NCI-H1417 (cell line): ENCODE data around the gene CGB8.
"Not testable (repeated sequence)": the region's sequence is repeated elsewhere in the genome, so short reads cannot be mapped to it uniquely, and the experiment has no call there.

ENCODE experiments used
- DNase-seq, 3 experiments: peaks; one replicate each; lab custom pipeline; 2025; lab: John Stamatoyannopoulos, UW

The CGB8 gene

DNA sequence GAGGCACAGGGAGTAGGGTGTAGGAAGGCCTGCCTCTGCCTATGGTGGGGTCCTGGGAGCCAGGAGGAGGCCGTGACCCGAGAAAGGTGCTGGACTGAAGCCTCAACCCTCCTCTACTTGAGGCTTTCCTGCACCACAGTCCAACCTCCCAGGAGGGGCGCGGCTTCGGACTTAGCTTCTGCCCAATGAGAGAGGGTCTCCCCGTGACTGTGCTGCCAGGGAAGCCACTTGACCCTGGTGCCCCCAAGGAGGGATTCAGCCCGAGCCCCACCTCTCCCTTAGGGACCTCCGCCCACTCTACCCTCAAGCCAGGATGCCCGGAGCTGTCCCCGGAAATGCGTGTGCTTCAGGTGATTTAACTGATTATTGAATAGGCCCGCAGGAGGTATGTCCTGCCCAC, at the start of gene CGB8:
Gene CGB8, minus strand, starts transcription at position 101 of the 400 bp plus-strand sequence. CDS start 372 bp downstream, outside the sequence.
- not testable (repeated sequence) for DNase-seq

DNA sequence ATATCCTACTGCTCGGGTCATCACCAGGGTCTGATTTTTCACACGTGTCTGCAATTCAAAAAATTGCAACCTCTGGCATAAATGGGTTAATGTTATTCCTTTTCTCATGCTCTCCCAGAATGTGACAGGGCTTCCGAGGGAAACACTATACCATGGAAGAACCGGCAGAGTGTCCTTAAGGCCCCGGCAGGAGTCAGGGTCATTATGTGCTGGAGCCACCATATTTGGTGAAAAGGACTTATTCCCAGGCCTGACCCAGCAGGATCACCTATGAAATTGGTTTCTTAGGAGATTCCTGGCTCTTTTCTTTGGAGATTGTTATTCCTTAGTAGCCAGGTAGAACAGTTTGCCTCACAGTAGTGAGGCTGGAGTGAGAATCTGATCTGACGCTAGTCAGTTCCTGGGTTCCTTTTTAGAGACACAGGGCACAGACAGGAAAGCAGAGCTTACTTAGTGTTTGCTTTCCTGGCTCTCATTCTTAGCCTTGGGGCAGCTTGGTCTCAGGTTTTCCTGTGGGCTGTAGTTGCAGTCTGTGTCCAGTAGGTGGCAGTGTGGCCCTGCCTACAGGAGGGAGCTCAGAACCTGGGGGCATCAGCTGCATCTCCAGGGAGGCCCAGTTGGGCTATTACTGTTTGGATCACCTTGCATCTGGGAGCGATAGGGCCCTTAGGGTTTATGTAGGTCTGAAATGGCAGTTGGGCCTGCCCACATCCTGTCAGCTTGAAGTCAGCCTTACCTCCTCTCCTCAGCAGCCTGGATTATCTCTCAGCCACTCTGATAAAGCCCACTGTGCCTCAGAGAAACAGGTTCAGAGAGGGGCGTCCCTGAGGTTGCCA, 48.8 kb upstream of the CGB8 start:
- DNase-seq = peak; percentile 57 to 80 (median 75)

DNA sequence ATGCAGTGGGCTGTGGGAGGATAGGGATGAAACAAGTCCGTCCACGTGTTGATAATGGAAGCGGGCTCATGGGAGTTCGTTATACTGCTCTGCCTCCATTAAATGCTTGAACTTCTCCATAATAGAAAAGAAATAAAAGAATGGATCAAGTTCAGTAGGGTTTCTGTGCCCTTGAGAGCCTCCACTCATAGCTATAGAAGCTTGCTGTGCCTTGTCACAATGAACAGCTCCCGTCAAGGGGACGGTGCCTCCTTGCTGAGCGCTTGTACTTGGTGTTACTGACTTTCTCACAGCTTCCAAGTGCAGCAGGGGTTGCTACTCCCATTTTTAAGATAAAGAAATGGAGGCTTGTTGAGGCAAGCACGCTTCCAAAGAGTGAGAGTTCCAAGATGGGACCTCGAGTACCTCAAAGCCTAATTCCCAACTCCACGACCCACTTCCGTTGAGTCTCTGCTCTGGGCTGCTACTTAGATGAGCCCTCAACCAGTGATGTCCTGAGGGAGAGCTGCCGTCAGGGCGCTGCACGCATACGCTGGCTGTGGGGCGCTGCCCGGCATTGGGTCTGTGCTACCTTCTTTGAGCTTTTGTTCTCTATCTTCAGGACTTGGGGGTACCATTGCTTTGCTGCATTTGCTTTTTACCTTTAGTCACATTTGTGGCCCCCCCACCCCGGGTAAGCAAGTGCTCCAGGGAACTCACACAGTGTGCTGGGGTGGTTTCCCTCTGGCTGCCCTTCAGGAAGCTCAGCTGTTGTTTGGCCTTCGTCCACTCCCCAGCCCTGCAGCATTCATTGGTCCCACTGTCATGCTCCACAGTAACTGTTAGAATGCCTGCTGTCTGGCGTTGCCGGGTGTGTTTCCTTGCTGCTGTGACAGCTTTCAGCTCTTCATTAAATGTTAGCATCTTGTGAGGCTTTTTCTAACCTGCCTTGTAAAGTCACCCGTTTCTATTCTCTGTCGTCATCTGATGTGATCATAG, 45.9 kb upstream of the CGB8 start:
- no peak for DNase-seq

DNA sequence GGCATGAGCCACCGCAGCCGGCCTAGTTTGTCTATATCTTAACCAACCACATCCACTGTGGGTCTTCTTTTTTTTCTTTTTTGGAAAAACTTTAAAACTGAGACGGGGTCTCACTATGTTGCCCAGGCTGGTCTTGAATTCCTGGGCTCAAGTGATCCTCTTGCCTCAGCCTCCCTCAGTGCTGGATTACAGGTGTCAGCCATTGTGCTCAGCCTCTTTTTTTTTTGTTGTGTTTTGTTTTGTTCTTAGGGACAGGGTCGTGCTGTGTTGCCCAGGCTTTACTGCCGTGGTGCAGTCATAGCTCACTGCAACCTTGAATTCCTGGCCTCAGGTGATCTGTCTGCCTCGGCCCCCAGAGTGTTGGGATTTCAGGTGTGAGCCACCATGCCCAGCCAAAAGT, 43.8 kb upstream of the CGB8 start:
- no peak for DNase-seq

DNA sequence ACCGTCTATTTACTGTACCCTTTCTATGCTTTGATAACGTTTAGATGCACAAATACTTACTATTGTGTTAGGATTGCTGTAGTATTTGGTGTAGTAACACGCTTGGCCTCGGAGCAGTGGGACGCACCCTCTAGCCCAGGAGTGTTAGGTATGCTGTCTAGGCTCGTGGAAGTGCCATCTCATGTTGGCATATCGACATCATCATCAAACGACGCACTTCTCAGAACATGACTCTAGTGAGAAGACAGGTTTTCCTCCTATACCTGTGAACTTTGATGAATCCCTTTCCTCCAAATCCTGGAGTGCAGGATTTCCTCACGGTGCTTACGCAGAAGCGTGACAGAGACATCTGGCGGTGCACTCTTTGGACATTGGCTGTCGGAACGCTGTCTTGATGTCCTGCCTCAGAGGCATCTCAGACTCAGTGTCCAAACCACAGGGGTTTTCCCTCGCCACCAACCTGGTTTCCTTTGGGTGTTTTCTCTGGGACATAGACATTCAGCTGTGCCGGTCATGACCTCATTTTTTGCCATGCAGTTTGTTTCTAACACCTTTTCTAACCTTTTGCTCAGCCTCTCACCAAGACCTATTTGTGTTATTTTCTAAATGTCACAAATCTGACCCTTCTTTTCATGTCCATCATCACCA, 42.6 kb upstream of the CGB8 start:
- DNase-seq = no peak

DNA sequence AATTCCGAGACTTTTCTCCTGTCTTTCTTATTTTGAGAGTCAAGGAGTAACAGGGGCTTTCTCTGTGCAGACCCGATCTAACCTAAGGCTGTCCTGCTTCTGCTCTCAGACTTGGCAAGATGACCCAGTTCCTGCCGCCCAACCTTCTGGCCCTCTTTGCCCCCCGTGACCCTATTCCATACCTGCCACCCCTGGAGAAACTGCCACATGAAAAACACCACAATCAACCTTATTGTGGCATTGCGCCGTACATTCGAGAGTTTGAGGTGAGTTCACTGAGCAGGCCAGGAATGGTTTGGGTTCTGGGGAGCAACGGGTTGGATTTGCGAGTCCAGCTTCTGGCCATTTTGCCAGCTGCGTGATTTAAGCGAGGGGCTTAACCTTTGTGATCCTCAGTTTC, 37.4 kb upstream of the CGB8 start:
- no peak for DNase-seq

DNA sequence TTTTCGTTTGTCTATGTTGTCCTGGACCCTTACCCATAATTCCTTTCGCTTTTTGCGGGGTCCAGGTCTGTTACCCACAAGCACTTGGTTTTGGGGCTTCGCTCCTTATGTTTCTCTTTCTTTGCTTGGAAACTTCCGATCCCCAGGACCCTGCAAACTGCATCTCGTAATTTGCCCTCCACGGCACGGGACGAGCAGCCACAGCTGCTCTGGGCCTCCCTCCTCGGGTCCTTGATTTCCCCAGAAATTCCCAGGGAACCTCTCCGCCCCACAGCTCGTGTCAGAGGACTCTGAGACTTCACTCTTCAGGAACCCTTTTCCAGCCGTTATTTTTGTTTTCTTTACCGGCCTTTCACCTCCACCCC, 36.9 kb upstream of the CGB8 start:
- DNase-seq = no peak

DNA sequence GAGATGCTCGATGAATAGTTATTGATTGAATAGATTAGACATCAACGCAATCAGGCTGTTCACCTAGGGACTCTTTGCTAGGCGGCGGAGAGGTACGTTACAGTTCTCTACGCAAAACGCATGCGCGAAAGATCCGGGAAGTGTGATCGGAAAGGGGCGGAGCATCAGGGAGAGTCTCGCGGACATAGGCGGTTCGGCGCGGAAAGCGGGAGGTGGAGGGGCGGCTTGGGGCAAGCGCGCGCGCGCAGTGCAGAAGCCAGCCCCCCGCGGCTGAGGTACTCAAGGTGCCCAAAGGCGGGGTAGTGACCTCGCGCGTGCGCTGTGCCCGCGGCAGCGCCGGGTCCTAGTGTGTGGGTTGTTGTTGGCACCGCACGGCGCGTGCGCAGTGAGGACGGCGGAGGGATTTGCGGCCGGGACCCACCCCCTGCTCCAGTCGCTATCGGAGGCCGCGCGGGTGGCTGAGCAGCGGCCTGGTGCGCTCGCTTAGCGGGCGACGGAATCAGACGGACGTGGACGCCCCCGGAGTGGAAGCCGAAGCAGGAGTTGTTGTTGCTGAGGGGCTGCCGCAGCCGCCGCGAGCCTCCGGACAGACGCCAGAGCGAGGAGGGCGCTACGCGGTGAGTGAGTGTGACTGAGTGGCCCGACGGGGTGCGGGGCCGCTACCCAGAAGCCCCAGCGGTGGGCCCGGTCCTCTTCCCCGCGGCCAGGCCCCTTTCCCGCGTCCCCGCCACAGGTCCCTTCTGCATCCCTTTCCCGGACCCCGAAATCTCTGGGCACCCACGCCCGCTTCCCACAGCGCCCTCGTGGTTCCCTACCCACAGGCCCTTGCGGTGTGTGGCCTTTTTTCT, 36.3 kb upstream of the CGB8 start, which contains the start of gene SNRNP70:
Gene SNRNP70, plus strand, starts transcription at position 432 of the 848 bp plus-strand sequence. CDS start 964 bp downstream, outside the sequence.
- DNase-seq = peak; percentile 99 to 100 (median 99)

DNA sequence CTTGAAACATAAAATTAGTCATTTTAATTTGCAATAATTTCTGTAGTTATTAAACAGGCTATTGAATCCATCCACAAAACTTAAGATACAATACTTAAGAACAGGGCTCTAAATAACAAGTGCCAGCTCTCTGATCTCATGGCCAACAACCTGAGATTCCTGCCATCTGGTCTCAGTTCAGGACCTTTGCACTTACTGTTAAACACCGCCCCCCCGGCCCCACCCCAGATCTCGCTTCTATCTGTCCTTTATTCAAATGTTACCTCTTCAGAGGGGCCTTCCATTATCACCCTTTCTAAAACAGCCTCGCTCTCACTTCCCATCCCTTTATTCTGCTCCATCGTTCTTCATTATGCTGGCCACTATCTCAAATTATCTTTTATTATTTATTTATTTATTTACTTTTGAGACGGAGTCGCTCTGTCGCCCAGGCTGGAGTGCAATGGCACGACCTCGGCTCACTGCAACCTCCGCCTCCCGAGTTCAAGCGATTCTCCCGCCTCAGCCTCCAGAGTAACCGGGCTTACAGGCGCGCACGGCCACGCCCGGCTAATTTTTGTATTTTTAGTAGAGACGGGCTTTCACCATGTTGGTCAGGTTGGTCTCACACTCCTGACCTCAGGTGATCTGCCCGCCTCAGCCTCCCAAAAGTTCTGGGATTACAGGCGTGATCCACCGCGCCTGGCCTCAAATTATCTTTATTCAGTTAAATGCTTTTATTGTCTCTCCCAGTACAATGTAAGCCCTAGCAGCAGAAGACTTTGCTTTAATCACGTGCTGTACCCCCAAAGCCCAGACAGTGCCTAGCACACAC, 35.5 kb upstream of the CGB8 start:
- no peak for DNase-seq

DNA sequence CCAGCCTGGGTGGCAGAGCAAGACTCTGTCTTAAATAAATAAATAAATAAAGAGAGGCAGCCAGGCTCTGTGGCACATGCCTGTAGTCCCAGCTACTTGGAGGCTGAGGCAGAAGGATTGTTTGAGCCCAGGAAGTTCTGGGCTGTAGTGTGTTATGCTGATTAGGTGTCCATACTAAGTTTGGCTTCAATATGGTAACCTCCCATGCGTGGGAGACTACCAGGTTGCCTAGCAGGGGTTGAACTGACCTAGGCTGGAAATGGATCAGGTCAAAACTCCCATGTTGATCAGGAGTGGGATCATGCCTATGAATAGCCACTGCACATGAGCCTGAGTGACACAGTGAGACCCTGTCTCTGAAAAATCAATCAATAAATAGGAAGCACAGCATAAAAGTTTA, 32.4 kb upstream of the CGB8 start:
- no peak for DNase-seq

DNA sequence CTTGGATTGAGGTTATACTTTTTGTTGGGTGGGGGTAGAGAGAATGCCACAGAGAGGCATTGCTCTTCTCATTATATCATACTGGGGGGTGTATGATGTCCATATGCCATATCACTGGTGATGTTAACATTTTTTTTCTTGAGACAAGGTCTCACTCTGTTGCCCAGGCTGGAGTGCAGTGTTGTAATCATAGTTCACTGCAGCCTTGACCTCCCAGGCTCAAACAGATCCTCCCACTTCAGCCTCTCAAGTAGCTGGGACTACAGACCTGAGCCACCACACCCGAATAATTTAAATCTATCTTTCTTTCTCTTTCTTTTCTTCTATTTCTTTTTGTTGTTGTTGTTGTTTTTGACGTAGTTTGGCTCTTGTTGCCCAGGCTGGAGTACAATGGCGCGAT, 31.5 kb upstream of the CGB8 start:
- DNase-seq = no peak

DNA sequence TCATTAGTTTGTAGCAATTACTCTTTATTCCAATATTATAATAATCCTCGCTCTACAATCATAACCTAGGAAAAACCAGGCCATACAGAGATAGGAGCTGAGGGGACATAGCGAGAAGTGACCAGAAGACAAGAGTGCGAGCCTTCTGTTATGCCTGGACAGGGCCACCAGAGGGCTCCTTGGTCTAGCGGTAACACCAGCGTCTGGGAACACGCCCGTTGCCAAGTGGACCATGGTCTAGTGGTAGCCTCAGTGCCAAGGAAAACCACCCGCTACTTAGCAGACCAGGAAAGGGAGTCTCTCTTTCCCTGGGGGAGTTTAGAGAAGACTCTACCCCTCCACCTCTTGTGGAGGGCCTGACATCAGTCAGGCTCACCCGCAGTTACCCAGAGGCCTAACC, 26.0 kb upstream of the CGB8 start:
- DNase-seq = peak; percentile 37 to 63 (median 59)

DNA sequence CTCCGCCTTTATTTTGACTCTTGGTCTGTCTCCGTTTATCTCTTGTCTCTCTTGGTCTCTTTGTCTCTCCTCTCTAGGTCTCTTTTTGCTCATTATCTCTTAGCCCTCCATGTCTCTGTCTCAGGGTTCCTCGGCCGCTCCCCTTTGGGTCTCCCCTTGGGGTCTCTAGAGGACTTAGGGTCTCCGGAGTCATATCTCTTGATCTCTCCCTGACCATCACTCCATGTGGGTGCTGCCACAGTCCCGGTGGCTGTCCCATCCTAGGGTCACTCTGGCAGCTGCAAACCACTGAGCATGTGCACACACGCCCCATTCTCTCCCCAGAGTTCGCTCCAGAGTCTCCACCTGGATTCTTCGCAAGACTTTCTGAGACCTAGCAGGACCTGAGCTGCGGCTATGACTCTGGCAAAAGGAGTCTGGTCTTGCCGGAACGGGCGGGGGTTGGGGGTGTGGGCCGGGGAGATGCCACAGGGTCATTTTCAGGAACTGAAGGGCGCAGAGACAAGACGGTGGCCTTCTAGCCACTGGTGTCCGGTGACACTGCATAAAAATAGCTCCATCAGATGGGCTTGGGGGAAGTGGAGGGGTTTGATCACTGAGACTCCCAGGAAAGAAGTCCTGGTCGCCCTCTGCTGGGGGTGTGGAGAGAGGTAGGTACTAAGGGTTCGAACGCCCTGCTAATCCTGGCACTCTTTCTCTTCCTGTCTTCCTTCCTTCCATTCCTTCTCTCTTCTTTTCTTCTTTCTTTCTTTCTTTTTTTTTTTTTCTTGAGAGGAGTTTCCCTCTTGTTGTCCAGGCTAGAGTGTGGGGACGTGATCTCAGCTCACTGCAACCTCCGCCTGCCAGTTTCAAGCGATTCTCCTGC, 24.8 kb upstream of the CGB8 start:
- peak in 1 of 3 experiments; percentile 25 for DNase-seq

DNA sequence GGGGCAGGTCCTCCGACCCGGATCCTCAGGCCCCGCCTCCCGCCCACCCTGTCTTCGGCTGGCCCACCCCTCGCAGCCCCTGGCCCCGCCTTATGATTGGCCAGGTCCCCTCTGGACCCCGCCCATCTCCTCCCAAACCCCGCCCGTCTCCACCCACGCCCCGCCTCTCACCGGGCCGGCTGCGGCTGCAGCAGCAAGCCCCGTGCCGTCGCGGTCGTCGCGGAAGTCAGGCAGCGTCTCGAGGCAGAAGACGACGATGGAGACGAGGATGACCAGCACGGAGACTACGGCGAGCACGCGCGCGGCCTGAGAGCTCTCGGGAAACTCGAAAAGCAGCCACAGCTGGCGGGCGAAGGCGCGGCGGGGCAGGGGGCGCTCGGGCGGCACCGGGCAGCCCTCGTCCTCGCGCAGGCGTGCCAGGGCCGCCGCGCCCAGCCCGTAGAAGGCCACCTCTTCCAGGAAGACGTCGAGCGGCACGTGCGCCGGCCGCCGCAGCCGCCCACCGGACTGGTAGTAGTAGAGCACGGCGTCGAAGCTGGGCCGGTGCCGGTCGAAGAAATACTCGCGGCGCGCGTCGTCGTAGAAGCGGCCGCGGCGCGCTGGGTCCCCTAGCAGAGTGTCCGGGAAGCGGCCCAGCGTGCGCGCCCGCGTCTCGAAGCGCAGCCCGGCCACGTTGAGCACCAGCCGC, 23.1 kb upstream of the CGB8 start:
- DNase-seq = no peak

DNA sequence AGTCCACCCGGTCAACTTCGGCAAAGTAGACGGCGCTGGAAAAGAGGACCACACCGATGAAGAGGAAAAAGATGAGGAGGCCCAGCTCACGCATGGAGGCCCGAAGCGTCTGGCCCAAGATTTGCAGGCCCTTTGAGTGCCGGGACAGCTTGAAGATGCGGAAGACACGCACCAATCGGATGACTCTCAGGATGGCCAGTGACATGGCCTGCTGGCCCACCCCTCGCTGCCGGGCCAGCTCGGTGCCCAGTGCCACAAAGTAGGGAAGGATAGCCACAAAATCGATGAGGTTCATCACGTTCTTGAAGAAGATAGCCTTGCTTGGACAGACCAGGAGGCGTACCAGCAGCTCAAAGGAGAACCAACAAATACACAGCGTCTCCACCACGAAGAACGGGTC, 21.5 kb upstream of the CGB8 start:
- DNase-seq = no peak

DNA sequence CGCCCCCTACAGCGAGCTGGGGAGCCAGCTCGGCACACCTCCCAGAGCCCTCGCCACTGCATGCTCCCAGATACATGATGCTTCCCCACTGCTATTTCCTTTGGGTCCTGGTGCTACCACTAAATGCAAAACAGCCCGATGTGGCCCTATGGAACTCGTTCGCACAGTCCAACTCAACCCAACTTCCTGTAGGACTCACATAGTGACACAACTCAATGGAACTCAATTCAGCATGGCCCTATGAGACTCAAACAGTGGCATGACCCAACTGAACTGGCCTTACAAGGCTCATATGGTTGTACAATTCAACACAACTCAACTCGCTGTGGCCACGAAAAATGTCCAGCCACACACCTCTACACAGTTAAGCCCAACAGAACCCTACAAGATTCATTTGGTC, 20.1 kb upstream of the CGB8 start:
- no peak for DNase-seq

DNA sequence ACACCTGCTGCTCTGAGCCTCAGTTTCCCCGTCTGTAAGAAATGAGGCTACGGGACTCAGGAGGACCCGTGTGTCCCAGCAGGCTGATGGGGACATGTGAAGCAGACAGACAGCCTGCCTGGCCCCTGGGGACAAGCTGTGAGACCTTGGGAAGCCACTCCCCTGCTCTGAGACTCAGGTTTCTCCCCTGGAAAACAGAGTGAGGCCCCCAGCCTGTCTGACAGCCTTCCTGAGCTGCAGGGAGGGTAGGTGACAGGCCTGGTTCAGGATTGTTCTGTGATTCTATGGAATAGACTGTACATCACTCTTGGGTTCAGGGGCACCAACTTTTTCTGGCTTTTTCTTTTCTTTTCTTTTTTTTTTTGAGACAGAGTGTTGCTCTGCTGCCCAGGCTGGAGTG, 18.6 kb upstream of the CGB8 start:
- DNase-seq = no peak

DNA sequence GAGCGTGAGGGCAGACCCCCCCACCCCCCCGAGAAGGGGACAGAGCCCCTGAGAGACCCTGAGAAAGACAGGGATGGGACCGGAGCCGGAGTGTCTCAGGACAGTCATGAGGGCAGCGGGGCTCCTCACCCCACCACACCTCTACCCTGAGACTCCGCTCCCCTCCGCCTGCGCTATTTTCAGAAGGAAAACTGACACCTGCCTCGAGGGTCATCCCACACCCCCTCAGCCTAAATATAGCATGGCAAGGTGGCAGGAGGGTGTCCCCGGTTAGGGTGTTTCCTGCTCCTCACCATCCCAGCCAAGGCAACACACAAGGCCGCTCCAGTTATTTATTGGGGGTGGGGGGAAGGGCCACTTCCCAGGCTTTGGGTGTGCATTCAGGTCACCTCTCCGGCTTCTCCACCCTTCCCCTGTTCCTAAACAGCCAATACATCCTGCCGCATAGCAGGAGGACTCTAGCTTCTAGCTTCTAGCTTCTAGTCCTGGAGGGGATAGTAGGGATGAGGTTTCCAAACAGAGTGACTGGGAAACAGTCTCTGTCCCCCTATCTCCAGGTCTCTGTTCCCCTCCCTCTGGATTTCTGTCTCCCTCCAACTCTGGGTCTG, 17.1 kb upstream of the CGB8 start:
- DNase-seq = no peak
